SW 1271 (cell line): ENCODE measurements around the gene CCDC74B.
A peak's percentile ranks its signal among the peaks of the same experiment; 100 is the strongest.
"Not testable (repeated sequence)": the region's sequence is repeated elsewhere in the genome, so short reads cannot be mapped to it uniquely, and the experiment has no call there.

ENCODE experiments used
- DNase-seq, 2 experiments: peaks; one replicate each; lab custom pipeline; 2025; lab: John Stamatoyannopoulos, UW

The CCDC74B gene

DNA sequence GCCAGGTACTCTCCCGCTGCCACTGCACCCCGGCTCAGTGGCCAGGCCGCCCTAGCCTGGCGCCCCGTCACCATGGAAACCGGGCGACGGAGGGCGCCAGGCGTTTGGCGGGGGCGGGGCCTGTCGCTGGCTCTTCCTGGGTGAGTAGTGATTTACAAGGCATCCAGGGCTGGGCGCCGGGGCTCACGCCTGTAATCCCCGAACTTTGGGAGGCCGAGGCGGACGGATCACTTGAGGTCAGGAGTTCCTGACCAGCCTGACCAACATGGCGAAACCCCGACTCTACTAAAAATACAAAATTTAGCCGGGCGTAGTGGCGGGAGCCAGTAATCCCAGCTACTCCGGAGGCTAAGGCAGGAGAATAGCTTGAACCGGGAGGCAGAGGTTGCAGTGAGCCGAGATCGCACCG lies at the start of gene CCDC74B:
TSS of gene CCDC74B (minus strand) at position 107 of the 409 bp plus-strand sequence. CDS start 116 bp downstream, outside the sequence.
- not testable (repeated sequence) for DNase-seq

- DNase-seq: not testable (repeated sequence)
Observed at GRCh38 chr2:130193824-130194223, 48.9 kb upstream of the CCDC74B start.

GRCh38 chr2:130192451-130192850 lies 47.5 kb upstream of the CCDC74B start:
- not testable (repeated sequence) for DNase-seq

DNA sequence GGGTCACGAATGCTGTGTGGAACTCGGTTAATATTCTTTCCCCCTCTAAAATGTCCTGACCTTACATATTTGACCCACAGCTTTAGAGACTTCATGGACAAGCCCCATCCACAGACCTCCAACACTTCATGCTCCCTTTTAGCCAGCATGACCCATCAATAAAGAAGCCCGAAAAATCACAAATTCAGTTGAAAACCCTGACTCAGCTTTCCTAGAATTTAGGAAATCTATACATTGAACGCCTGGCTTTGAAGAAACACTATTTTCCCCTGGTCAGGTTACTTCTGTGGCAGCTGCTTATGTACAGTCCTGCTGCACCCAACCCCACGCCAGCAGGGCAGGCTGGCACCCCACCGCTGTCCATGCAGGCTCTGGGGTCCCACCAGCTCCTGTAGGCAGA lies 46.4 kb upstream of the CCDC74B start:
- DNase-seq: not testable (repeated sequence)

- DNase-seq: no peak
Observed at GRCh38 chr2:130190237-130190636, 45.3 kb upstream of the CCDC74B start.

GRCh38 chr2:130188958-130189357 lies 44.0 kb upstream of the CCDC74B start:
- not testable (repeated sequence) for DNase-seq

- DNase-seq: not testable (repeated sequence)
Observed at GRCh38 chr2:130187859-130188792, 43.2 kb upstream of the CCDC74B start.

- DNase-seq: no peak
Observed at GRCh38 chr2:130187268-130187667, 42.4 kb upstream of the CCDC74B start.

DNA sequence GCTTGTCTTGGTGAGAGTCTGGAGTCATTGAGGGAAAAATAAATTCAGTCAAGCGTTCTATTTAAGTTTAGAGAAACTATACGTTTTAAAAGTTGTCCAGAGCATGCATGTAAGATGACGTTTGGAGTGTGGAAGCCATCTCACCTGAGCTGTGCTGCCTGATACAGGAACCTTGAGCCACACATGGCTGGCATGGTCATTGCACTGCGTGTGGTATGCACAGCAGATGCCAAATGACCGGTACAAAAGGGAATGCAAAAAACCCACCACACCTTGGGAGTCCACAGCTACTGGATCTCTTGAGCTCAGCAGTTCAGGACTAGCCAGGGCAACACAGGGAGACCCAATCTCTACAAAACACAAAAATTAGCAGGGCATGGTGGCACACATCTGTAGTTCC lies 41.5 kb upstream of the CCDC74B start:
- no peak for DNase-seq

- DNase-seq: no peak
Observed at GRCh38 chr2:130185896-130186295, 41.0 kb upstream of the CCDC74B start.

DNA sequence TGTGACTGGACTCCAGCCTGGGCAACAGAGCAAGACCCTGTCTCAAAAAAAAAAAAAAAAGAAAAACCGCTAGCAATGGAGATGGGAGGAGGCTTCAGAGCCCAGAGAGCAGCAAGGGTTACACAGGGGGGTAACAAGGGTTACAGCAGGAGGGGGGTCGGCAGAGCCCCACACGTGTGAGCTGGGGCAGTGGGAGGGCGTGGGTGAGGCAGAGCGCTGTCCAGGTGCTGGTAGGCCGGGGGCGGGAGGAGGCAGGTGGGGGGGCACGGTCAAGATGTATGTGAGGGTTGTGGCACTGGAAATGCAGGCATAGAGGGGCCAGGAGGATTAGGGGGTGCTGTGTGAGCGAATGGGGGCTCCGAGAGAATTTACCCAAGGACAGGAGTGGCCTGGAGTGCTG lies 40.5 kb upstream of the CCDC74B start:
- no peak for DNase-seq

DNA sequence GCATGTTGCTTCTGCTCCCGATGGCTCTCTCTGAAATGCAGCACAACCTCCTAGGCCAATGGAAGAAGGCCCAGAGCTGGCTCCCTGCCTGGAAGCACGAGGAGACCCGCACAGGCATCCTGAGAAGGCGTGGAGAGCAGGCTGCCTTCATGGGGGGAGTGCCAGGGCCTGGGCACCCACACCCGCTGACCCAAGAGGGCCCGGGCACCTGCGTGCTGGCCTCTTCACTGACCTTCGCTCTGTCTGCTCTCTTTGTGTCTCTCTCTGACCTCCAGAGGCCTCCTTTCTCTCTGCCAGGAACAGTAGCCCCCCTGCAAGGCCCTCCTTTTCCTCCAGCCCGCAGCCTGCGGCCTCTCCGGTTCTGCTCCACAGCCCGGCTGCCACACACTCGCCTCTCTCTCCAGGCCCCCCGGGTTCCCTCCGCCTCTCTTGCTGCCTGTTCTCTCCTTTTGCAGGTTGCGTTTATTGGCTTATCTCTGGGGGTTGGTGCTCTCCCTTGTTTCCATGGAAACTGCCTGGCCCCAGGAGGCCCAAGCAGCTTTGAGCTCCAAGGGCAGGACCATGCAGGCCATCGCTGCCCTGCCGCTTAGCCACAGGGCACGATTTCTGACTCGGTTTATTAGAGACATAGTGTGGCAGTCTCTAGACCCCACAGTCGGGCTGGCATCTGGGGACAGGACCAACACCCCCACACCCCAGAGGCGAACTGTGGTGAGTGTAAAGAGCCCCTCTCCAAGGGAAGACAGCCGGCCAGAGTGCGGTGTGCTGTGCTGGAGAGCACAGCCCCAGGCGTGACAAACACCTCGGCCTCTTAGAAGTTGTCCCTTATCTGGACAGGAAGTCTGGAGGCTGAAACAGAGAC lies 38.8 kb upstream of the CCDC74B start:
- DNase-seq: no peak

- DNase-seq: not testable (repeated sequence)
Observed at GRCh38 chr2:130182826-130183511, 38.1 kb upstream of the CCDC74B start.

GRCh38 chr2:130181880-130182682 lies 37.2 kb upstream of the CCDC74B start, which contains the start of gene MZT2B:
TSS of gene MZT2B (plus strand) at chr2:130182262. CDS start at chr2:130182283, 21 bp downstream.
- peak; percentile 32 to 84 for DNase-seq

DNA sequence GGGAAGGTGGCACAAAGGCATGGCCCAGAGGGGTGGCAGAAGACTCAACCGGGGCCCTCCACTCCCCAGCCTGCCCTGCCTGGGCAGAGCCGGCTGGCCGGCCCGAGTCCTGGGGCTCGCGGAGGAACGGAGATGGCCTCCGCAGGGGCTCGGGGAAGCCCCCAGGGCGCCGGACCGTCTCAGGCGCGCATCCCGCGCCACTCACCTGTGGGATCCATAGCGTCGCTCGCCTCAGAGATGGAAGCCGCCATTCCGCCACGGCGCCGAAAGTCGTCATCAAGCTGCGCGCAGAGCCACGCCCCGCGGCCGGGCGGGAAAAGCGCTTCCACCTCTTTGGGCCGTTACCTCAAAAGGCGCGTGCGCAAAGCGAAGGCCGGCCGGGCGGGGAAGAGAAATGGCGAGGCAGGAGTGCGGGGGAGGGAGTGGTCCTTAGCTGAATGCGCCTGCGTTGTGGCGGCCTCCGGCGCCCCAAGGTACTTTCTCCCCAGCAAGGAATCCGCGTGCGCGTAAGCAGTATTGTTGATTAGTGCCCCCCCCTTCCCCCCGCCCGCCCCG lies 36.5 kb upstream of the CCDC74B start, which contains the start of gene SMPD4:
TSS of gene SMPD4 (minus strand) at position 278 of the 555 bp plus-strand sequence. CDS start 5,010 bp downstream, outside the sequence.
- DNase-seq: peak; percentile 85 to 89

DNA sequence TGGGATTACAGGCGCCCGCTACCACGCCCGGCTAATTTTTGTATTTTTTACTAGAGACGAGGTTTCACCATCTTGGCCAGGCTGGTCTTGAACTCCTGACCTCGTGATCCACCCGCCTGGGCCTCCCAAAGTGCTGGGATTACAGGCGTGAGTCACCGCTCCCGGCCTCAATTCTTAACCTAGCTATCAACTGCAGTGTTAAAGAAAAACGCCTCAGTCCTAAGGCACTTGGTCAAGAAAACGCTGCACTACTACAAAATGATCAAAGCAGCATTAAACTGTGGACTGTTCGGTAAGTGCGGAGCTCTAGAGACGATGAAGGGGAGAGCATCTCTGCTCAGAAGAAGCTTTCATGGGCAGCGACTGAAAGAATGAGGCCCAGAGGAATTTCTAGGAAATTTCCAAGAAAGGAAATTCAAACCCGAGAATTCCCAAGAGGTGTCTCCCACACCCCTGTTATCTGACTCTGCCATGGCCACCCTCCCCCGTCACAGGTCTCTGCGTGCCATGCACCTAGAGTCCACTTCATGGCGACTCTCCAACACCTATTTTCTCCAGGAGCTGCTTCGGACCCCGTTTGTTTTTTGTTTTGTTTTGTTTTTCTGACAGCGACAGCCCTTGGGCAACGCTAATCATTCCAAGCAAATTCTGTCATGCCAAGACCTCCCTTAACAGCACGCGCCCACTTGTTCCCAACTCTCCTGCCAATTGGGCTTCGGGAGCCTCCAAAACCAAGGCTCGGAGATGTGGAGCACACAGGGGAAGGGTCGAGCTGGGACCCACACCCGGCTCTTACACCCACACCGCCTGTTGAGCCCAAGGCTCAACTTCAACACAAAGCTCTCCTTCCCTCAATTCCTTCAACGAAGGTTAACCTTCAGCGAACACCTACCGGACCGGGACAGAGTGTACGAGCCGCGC lies 35.8 kb upstream of the CCDC74B start:
- not testable (repeated sequence) for DNase-seq

DNA sequence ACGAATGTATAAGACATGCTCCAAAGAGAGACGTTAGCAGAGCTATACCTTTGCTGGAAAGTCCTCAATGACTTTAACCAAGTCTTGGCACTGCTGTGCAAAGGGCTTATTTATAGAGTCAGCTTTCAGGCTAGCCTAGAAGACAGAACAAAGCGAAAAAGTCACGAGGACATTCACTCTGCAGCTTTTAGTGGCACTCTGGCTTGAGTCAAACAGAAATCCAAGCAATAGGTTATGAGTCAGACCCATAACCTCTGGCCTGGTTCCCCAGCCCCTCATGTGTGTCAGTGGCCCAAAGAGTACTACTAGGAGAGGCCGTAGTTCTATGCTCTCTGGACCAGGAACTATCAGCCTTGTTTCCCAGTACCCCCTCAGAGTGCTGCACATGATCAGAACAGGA lies 30.0 kb upstream of the CCDC74B start:
- not testable (repeated sequence) for DNase-seq

DNA sequence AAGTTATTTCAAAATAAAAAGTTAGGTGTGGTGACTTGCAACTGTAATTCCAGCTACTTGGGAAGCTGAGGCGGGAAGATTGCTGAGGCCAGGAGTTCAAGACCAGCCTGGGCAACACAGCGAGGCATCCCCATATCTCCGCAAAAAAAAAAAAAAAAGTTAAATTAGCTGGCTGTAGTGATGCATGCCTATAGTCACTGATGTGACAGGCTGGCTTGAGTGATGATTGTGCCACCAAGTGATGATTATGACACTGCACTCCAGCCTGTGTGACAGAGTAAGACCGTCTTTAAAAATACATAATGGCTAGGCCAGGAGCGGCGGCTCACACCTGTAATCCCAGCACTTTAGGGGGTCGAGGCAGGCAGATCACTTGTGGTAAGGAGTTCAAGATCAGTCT lies 25.0 kb upstream of the CCDC74B start:
- DNase-seq: no peak

DNA sequence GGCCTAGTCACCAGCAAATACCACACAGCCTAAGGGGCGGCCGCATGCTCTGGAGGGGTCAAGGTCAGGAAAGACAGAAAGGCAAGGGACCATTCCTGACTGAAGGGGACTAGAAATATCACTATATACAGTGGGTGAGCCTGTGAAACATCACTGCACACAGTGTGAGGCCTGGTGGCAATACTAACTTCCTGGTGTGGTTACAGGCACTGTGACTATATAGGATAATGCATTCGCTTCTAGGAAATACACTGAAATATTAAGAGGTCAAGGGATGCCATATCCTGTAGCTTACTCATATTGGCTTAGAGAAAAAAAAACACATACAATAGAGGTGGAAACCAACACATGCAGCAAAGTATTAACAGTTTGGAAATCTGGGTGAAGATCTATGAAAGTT lies 24.3 kb upstream of the CCDC74B start:
- not testable (repeated sequence) for DNase-seq
